T-helper 1 cell (primary cell): ENCODE measurements around the gene MYO1H.
"Not testable (repeated sequence)": the region's sequence is repeated elsewhere in the genome, so short reads cannot be mapped to it uniquely, and the experiment has no call there.

Experiments used
- DNase-seq, 5 donors: peaks; one replicate each; pipeline ENCODE4 v3.0.0-alpha.2; 2012 to 2020

Gene MYO1H

GRCh38 chr12:109343677-109344076, 4.0 kb upstream of the MYO1H start:
- no peak for DNase-seq

- no peak for DNase-seq
Measured at GRCh38 chr12:109345428-109345827, 2.3 kb upstream of the MYO1H start.

GRCh38 chr12:109346920-109347319, 780 bp upstream of the MYO1H start:
- peak in 1 of 5 donors; percentile 22 for DNase-seq

GRCh38 chr12:109352184-109352583, 4.5 kb downstream of the MYO1H start:
- no peak for DNase-seq

- DNase-seq: no peak
Measured at GRCh38 chr12:109356577-109356976, 8.9 kb downstream of the MYO1H start.

- DNase-seq: no peak
Measured at GRCh38 chr12:109357032-109357431, 9.3 kb downstream of the MYO1H start.

- DNase-seq: peak in 1 of 5 donors; percentile 88
Measured at GRCh38 chr12:109358154-109358869, 10.6 kb downstream of the MYO1H start.

- no peak for DNase-seq
Measured at GRCh38 chr12:109359131-109359690, 11.5 kb downstream of the MYO1H start.

GRCh38 chr12:109369831-109370230, 22.1 kb downstream of the MYO1H start:
- DNase-seq: no peak

- no peak for DNase-seq
Measured at GRCh38 chr12:109377139-109377685, 29.5 kb downstream of the MYO1H start.

- DNase-seq: no peak
Measured at GRCh38 chr12:109378569-109378968, 30.9 kb downstream of the MYO1H start.

- no peak for DNase-seq
Measured at GRCh38 chr12:109382031-109382430, 34.3 kb downstream of the MYO1H start.

- no peak for DNase-seq
Measured at GRCh38 chr12:109383240-109383639, 35.5 kb downstream of the MYO1H start.

GRCh38 chr12:109385339-109386058, 37.8 kb downstream of the MYO1H start:
- DNase-seq: peak in 1 of 5 donors; percentile 18

- no peak for DNase-seq
Measured at GRCh38 chr12:109386059-109386433, 38.3 kb downstream of the MYO1H start.

GRCh38 chr12:109387425-109388166, 39.9 kb downstream of the MYO1H start:
- peak in 1 of 5 donors; percentile 10 for DNase-seq

- DNase-seq: no peak
Measured at GRCh38 chr12:109388167-109388563, 40.5 kb downstream of the MYO1H start.

GRCh38 chr12:109389146-109389545, 41.4 kb downstream of the MYO1H start:
- DNase-seq: no peak

- DNase-seq: peak in 2 of 5 donors; percentile 32 to 36
Measured at GRCh38 chr12:109393437-109394345, 46.0 kb downstream of the MYO1H start.

GRCh38 chr12:109394891-109395290, 47.2 kb downstream of the MYO1H start:
- DNase-seq: no peak

- not testable (repeated sequence) for DNase-seq
Measured at GRCh38 chr12:109404841-109405240, 57.1 kb downstream of the MYO1H start.

GRCh38 chr12:109406147-109406546, 58.4 kb downstream of the MYO1H start:
- DNase-seq: not testable (repeated sequence)
